Cerebellar nuclear complex (tissue), 1 donor: ENCODE results near the gene EDA.
"Not testable (repeated sequence)": the region's sequence is repeated elsewhere in the genome, so short reads cannot be mapped to it uniquely, and the experiment has no call there.

Experiments
- DNase-seq, 2 experiments: peaks; one replicate each; lab custom pipeline; 2025; lab: John Stamatoyannopoulos, UW

Gene EDA

DNA sequence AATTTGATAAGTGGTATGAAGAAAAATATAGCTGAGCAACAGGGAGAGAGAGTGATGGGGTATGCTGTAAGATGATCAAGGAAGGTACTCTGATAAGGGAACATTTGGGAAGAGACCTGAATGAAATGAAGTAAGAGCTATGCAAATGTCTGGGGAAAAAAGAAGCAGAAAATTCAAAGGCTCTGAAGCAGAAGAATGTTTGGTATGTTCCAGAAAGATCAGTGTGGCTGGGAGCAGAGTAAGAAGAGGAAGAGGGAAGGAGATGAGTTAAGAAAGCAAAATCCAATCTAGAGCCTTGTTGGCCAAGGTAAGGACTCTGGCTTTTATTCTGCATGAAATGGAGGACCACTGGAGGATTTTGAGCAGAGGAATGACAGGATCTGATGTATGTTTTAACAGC is 343.8 kb downstream of the EDA start:
- DNase-seq: no peak

DNA sequence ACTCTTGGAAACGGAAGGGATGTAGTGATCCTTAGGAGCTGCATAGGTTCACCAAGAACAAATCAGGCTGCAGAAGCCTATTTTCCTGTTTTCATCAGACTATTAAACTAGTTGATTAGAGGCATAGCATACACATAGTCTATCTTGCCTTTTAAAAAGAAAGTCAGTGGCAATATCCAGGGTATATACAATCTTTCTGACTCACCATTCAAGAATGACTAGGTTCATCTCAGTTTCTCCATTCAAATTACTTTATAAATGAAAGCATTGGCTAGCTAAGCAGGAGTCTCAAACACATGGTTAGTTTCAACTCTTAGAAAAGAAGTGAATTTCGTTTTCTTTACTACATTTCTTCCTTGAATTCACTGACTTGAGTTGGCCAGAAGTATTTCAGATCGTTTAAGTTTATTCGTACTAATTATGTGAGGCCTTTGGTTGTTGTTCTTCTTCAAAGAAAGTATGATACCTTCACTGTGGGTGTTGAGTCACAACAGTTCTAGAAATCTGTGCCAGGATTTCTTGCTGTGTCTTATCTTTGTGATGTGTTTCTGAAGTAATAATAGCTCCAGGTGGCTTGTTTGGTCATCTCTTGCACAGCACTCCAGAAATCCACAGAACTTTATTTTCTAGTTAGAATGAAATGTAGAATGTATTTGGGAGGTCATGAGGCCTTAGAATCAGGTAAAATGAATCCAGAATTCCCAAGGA is 345.6 kb downstream of the EDA start:
- DNase-seq: no peak

- DNase-seq: no peak
These were observed 353.0 kb downstream of the EDA start for GRCh38 chrX:69968950-69969349.

DNA sequence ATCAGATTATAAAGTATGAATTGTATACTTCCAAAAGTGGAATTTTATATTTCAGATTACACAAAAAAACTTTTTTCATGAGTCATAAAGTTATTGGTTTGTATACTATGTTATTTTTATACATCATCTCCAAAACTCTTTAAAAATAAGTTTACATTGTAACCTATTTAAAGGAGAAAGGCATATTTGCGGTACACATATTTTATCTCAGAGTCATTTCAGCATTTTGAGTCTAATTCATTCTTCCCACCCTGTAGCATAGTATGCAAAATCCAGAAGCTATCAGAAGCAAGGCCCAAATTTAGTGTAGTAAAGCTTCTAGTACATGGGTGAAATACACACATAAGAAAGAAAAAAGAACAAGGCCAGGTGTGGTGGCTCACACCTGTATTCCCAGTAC is 353.5 kb downstream of the EDA start:
- DNase-seq: no peak

GRCh38 chrX:69987691-69988090 is 371.8 kb downstream of the EDA start:
- DNase-seq: peak in 1 of 2 experiments; percentile 17

DNA sequence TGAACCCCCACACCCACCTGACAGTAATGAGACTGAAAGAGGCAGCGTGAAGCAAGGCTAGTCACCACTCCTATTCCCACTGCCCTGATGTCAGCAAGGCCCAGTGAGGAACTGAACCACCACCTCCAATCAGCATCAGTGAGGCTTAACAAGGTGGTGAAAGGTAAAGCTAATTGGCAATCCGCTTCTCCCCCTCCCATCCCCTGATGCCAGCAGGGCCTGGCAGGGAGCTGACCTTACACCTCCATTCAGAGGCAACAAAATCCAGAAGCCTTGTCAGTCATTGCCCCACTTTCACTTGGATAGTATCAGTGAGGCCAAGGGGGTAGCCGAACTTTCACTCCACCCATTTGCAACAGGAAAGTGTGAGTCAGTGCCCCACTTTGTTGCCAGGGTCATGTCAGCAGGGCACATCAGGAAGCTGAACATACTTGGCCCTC is 373.1 kb downstream of the EDA start:
- DNase-seq: no peak

DNA sequence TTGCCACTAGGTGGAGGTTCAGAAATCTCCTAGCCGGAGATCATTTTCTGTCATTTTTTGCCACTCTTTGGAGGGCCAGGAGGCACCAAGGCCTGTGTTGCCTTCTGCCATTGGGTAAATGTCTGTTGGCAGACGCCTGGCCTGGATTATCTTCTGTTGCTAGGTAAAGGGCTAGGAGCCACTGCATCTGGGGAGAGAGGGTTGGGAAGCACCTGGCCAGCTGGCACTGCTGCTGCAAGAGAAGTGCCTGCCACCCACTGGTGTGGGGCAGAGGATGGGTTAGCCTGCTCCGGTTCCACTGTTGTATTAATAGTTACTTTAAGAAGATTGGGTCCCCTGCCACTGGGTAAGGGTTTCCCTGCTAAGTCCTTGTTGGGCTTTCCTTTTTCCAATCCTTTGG is 375.8 kb downstream of the EDA start:
- DNase-seq: no peak

- no peak for DNase-seq
These were observed 377.6 kb downstream of the EDA start for GRCh38 chrX:69993494-69993893.

DNA sequence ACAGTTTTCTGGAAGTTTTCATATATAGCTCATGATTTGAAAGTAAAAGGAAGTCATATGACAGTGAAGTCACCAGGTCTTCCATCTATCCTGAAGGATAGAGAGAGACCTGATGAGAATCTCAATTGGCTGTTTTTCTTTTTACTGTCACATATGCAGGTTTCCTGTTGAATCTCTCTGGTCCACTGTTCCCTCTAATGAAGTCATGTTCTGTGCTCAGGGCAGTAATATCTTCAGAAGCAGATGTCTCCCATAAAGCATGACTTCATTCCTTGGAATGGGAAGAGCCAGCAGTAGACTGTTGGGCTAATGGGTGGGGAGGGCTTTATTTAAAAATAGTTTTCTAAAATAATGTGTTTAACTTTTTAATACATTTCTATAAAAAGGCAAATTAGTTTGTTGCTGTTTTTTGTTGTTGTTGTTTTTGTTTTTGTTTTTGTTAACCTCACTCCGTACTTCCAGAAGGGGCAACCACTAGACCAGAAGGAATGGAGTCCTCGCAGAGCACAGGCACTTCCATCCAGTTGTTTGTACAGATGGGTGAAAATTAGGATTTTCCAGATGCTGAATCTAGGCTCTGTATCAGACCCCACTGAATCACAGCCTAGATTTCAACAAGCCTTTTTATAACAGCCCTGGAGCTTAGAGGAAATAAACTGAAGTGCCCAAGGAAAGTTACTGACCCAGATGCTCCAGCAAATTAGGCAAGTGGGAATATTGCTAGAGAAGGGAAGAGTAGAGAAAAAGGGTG is 379.6 kb downstream of the EDA start:
- no peak for DNase-seq

- DNase-seq: no peak
These were observed 380.2 kb downstream of the EDA start for GRCh38 chrX:69996113-69996468.

- not testable (repeated sequence) for DNase-seq
These were observed 382.4 kb downstream of the EDA start for GRCh38 chrX:69998299-69998698.

- no peak for DNase-seq
These were observed 385.4 kb downstream of the EDA start for GRCh38 chrX:70001269-70001668.

GRCh38 chrX:70001708-70002341 is 385.9 kb downstream of the EDA start:
- no peak for DNase-seq

DNA sequence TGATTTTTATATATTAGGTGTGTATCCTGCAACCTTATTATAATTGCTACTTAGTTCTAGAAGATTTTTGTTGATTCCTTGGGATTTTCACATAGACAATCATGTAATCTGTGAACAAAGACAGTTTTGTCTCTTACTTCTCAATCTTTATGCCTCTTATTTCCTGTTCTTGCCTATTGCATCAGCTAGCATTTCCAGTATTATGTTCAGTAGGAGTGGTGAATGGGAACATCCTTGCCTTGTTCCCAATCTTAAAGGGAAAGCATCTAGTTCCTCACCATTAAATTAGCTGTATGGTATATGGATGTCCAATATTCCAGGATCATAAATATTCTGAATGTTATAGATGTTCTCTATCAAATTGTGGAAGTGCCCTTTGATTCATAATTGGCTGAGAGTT is 392.0 kb downstream of the EDA start:
- no peak for DNase-seq

- no peak for DNase-seq
These were observed 393.1 kb downstream of the EDA start for GRCh38 chrX:70009049-70009448.

DNA sequence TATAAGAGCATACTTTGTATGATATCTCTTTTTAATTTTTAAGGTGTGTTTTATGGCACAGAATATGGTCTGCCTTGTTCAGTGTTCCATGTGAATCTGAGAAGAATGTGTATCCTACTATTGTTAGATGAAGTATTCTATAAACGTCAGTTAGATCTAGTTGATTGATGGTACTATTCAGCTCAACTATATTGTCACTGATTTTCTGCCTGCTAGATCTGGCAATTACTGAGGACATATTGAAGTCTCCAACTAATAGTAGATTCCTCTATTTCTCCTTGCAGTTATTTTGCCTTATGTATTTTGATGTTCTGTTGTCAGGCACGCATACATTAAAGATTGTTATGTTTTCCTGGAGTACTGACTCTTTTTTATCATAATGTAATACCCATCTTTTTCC is 394.1 kb downstream of the EDA start:
- no peak for DNase-seq

GRCh38 chrX:70012756-70013155 is 396.8 kb downstream of the EDA start:
- no peak for DNase-seq

- DNase-seq: no peak
These were observed 397.8 kb downstream of the EDA start for GRCh38 chrX:70013466-70014381.

- DNase-seq: no peak
These were observed 400.6 kb downstream of the EDA start for GRCh38 chrX:70016513-70016912.

GRCh38 chrX:70022616-70023015 is 406.7 kb downstream of the EDA start:
- DNase-seq: no peak

GRCh38 chrX:70025464-70025863 is 409.6 kb downstream of the EDA start:
- DNase-seq: no peak
